ENCODE results near the gene DEXI. TPM values are rescaled to one million over a fixed set of nuclear protein-coding genes. Genes with fewer than 3 reads are reported as not detected.

Gene DEXI
- total RNA-seq, 1 donor = 34.0 TPM

DNA sequence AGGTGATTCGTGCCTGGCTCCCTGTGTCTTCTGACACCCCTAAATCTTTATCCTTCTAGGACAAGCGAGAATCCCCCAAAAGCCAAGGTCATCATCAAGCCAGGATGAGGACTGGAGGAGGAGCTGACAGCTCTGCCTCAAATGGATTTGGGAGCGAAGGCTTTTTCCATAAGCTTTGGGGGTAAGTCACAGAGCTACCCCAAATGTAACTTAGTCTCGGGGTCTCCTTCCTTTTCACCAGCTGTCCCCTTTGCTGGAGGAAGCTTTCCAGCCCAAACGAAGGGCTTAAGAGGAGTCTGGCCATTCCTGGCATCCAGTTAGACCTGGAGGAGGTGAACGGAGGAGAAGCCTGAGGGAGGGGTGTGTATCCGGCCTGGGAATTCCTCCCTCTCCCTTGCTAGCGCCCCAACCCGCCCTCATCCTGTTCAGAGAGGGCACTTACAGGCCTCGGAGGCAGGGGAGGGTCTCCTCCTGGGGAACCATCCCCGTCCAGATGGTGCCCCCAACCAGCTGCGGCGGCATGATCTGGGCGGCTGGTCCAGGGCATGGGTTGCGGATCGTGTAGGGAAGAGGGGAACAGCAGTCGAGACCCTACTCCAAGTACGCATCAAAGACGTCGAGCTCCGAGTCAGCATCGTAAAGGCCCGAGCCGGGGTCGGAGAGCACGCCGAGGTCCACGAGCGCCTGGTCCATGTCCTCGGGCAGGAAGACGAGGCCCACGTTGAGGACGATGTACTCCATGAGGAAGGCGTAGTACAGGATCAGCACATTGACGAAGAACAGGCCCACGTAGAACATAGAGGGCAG lies 938 bp downstream of the DEXI start:
- peak overlapping the region; percentile 100 for H3K4me2 ChIP-seq (ENCODE audit: insufficient read depth, low read length)
- H3K9me3 ChIP-seq (ENCODE audit: low read depth, low read length) = no peaks in the 10 kb centered on the region
- peak overlapping the region; percentile 24 for H3K27ac ChIP-seq (ENCODE audit: low read depth, low read length)
- peaks cover 75% of the 10 kb centered on the region for H3K79me2 ChIP-seq (ENCODE audit: insufficient read depth, low read length)
- TF ChIP-seq, protein P1, sequence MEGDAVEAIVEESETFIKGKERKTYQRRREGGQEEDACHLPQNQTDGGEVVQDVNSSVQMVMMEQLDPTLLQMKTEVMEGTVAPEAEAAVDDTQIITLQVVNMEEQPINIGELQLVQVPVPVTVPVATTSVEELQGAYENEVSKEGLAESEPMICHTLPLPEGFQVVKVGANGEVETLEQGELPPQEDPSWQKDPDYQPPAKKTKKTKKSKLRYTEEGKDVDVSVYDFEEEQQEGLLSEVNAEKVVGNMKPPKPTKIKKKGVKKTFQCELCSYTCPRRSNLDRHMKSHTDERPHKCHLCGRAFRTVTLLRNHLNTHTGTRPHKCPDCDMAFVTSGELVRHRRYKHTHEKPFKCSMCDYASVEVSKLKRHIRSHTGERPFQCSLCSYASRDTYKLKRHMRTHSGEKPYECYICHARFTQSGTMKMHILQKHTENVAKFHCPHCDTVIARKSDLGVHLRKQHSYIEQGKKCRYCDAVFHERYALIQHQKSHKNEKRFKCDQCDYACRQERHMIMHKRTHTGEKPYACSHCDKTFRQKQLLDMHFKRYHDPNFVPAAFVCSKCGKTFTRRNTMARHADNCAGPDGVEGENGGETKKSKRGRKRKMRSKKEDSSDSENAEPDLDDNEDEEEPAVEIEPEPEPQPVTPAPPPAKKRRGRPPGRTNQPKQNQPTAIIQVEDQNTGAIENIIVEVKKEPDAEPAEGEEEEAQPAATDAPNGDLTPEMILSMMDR (IDR thresholded peaks at IDR 0.05; ENCODE audit: extremely low read depth, low read depth, low read length) = no peak
- H4K20me1 ChIP-seq (ENCODE audit: insufficient read depth, low read length) = peaks cover 57% of the 10 kb centered on the region
- H3K36me3 ChIP-seq (ENCODE audit: insufficient read depth, low read length) = peaks cover 10% of the 10 kb centered on the region
- peak overlapping the region; percentile 81 for H3K4me3 ChIP-seq (ENCODE audit: insufficient read depth, low read length)
- peaks cover 68% of the 10 kb centered on the region for H3K4me1 ChIP-seq (ENCODE audit: insufficient read depth, low read length)
- H3K27me3 ChIP-seq (ENCODE audit: insufficient read depth, low read length) = no peaks in the 10 kb centered on the region
- peak; percentile 61 for DNase-seq (ENCODE audit: insufficient read length, low spot score, missing footprints)
- H2AFZ ChIP-seq (ENCODE audit: low read length) = peak overlapping the region; percentile 51

DNA sequence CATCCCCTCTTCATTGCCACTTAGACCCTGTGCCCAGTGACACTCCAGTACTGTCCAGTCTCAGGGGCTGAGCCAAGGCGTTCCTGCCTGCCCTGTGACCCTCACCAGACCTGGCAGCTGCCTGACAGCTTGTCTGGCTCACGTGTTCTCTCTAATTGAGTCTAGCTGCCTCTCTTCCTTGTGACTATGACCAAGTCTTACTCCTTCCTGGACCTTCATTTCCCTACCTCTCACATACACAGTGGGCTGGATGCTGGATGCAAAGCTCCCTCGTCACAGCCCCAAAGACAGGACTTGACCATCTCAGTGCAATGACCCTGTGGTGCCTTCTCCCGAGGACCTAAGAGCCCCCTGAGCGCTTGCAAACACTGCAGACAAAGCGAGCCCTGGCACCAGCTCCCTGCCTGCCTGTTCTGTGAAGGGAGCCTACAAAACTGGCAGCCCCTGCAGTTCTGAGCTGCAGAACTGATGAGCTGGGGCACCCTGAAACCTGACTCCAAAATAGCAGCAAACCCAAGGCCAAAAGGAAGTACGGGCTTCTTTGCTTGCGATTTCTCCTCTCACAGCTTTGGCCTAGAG lies 1.7 kb downstream of the DEXI start:
- TF ChIP-seq, protein P1 (IDR thresholded peaks at IDR 0.05; ENCODE audit: extremely low read depth, low read depth, low read length) = no peak
- Histone ChIP-seq H3K27ac (ENCODE audit: low read depth, low read length) (peak overlapping the region; percentile 32), H3K9me3 (ENCODE audit: low read depth, low read length) (no peaks in the 10 kb centered on the region), H3K4me1 (ENCODE audit: insufficient read depth, low read length) (peaks cover 61% of the 10 kb centered on the region), H3K27me3 (ENCODE audit: insufficient read depth, low read length) (no peaks in the 10 kb centered on the region), H2AFZ (ENCODE audit: low read length) (no peak overlapping the region), H4K20me1 (ENCODE audit: insufficient read depth, low read length) (peaks cover 59% of the 10 kb centered on the region), H3K79me2 (ENCODE audit: insufficient read depth, low read length) (peaks cover 75% of the 10 kb centered on the region), H3K4me2 (ENCODE audit: insufficient read depth, low read length) (peak overlapping the region; percentile 100), H3K36me3 (ENCODE audit: insufficient read depth, low read length) (peaks cover 10% of the 10 kb centered on the region), H3K4me3 (ENCODE audit: insufficient read depth, low read length) (peak overlapping the region; percentile 81)
- DNase-seq (ENCODE audit: insufficient read length, low spot score, missing footprints) = peak; percentile 88

DNA sequence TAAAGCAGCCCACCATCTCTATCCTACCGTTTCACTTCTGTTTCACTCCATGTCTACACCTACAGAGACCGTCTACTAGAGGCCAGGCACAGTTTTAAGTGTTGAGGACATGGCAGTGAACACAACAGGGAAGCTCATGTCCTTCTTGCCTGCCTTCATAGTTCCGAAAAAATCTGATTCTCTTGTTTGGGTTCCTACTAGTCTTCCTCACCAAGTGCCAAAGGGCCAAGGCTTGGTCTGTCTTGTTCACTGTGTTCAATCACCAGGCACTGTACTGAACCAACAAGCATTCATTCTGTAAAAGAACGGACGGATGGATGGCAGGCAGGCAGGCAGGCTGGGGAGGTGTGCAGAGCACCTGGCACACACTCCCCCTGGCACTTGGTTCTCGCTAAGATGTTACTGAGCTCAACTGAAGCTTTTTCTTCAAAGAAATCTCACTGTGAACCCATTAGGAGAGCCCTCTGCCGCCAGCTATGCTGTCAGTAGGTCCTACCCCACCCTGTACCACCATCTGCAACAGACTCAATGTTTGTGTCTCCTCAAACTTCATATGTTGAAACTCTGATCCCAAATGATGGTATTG lies 2.5 kb downstream of the DEXI start:
- H3K4me3 ChIP-seq (ENCODE audit: insufficient read depth, low read length) = peak overlapping the region; percentile 81
- H2AFZ ChIP-seq (ENCODE audit: low read length) = no peak overlapping the region
- TF ChIP-seq, protein P1 (IDR thresholded peaks at IDR 0.05; ENCODE audit: extremely low read depth, low read depth, low read length) = no peak
- peak overlapping the region; percentile 100 for H3K4me2 ChIP-seq (ENCODE audit: insufficient read depth, low read length)
- peaks cover 63% of the 10 kb centered on the region for H4K20me1 ChIP-seq (ENCODE audit: insufficient read depth, low read length)
- no peaks in the 10 kb centered on the region for H3K9me3 ChIP-seq (ENCODE audit: low read depth, low read length)
- H3K36me3 ChIP-seq (ENCODE audit: insufficient read depth, low read length) = peaks cover 10% of the 10 kb centered on the region
- no peak for DNase-seq (ENCODE audit: insufficient read length, low spot score, missing footprints)
- peaks cover 53% of the 10 kb centered on the region for H3K4me1 ChIP-seq (ENCODE audit: insufficient read depth, low read length)
- no peaks in the 10 kb centered on the region for H3K27me3 ChIP-seq (ENCODE audit: insufficient read depth, low read length)
- no peak overlapping the region for H3K27ac ChIP-seq (ENCODE audit: low read depth, low read length)
- H3K79me2 ChIP-seq (ENCODE audit: insufficient read depth, low read length) = peaks cover 75% of the 10 kb centered on the region
